PC-3 (cell line): ENCODE results near the gene YAF2.

Source experiments
- CTCF ChIP-seq: fragments of 300-600 bp; sonication (generic); conservative IDR thresholded peaks from 2 replicates; pipeline ENCODE4 v1.5.1; 2017; ENCODE audit warnings: antibody characterized with exemption, low read depth, mild to moderate bottlenecking, low read length
- EZH2 ChIP-seq: fragments of 300-600 bp; sonication (generic); IDR thresholded peaks from one replicate; pipeline ENCODE4 v1.6.1; 2017; ENCODE audit warnings: antibody characterized with exemption, mild to moderate bottlenecking, low read length; ENCODE audit not compliant: unreplicated experiment
- EZH2phosphoT487 ChIP-seq: fragments of 300-600 bp; sonication (generic); IDR thresholded peaks from 2 replicates; pipeline ENCODE4 v1.6.1; 2018; ENCODE audit warnings: mild to moderate bottlenecking, antibody characterized with exemption, low read length, borderline replicate concordance

GRCh38 chr12:42196723-42197603, 41.1 kb downstream of the YAF2 start:
- TF ChIP-seq EZH2phosphoT487, result no peak
- no peak for TF ChIP-seq EZH2
- no peak for TF ChIP-seq CTCF
